HUES6 (cell line): Measurements from ENCODE around the gene VAT1.
A peak's percentile ranks its signal among the peaks of the same experiment; 100 is the strongest.
"Not testable (repeated sequence)": the region's sequence is repeated elsewhere in the genome, so short reads cannot be mapped to it uniquely, and the experiment has no call there.

Experiments used
- H3K27ac ChIP-seq: 2 replicates; pipeline ENCODE4 v1.7.0; 2013; ENCODE audit warnings: low read depth, mild to moderate bottlenecking, low read length, inconsistent platforms
- H3K27me3 ChIP-seq: 2 replicates; pipeline ENCODE4 v1.6.1; 2013; ENCODE audit warnings: low read length; ENCODE audit not compliant: control insufficient read depth, insufficient read depth
- H3K36me3 ChIP-seq: 2 replicates; pipeline ENCODE4 v1.6.1; 2013; ENCODE audit warnings: low read length; ENCODE audit not compliant: control insufficient read depth, insufficient read depth
- H3K4me1 ChIP-seq: 2 replicates; pipeline ENCODE4 v1.6.1; 2013; ENCODE audit warnings: low read length; ENCODE audit not compliant: control insufficient read depth, insufficient read depth
- H3K4me3 ChIP-seq: 2 replicates; pipeline ENCODE4 v1.5.1; 2013; ENCODE audit warnings: low read depth, low read length
- H3K9ac ChIP-seq: one replicate; pipeline ENCODE4 v1.6.1; 2013; ENCODE audit warnings: mild to moderate bottlenecking, low read length
- H3K9me3 ChIP-seq: 2 replicates; pipeline ENCODE4 v1.6.1; 2013; ENCODE audit warnings: low read depth, low read length; ENCODE audit not compliant: control insufficient read depth, insufficient read depth

Gene VAT1

GRCh38 chr17:42982266-42982665 lies 39.9 kb downstream of the VAT1 start:
- H3K36me3 ChIP-seq, result peaks cover 22% of the 10 kb centered on the region
- H3K4me1 ChIP-seq, result peaks cover 14% of the 10 kb centered on the region
- no peaks in the 10 kb centered on the region for H3K27me3 ChIP-seq
- H3K27ac ChIP-seq, result no peak overlapping the region
- no peaks in the 10 kb centered on the region for H3K9me3 ChIP-seq
- H3K4me3 ChIP-seq, result no peak overlapping the region
- no peak overlapping the region for H3K9ac ChIP-seq

GRCh38 chr17:42980766-42981397 lies 41.3 kb downstream of the VAT1 start:
- Histone ChIP-seq H3K4me1 (peaks cover 14% of the 10 kb centered on the region), H3K27ac (peak overlapping the region; percentile 90; the same call in 1 of the 2 replicates), H3K4me3 (peak overlapping the region; percentile 94), H3K9ac (peak overlapping the region; percentile 96), H3K9me3 (no peaks in the 10 kb centered on the region), H3K27me3 (no peaks in the 10 kb centered on the region), H3K36me3 (peaks cover 14% of the 10 kb centered on the region)

- Histone ChIP-seq H3K9ac (peak within 1 kb of the TSS; percentile 96), H3K27ac (peak within 1 kb of the TSS; percentile 90; the same call in 1 of the 2 replicates), H3K4me3 (peak within 1 kb of the TSS; percentile 94)
These were observed 41.9 kb downstream of the VAT1 start, which contains the start of gene RUNDC1 for GRCh38 chr17:42980274-42980765. TSS of gene RUNDC1 (plus strand) at chr17:42980565. CDS start at chr17:42980577, 12 bp downstream.

GRCh38 chr17:42979511-42980273 lies 42.5 kb downstream of the VAT1 start, which contains the start of gene PTGES3L:
TSS of gene PTGES3L (minus strand) at chr17:42980080. CDS start at chr17:42980053, 27 bp downstream.
- Histone ChIP-seq H3K9ac (peak within 1 kb of the TSS; percentile 96), H3K4me3 (peak within 1 kb of the TSS; percentile 94), H3K27me3 (no peaks in the 10 kb centered on the region), H3K27ac (peak within 1 kb of the TSS; percentile 90; the same call in 1 of the 2 replicates), H3K36me3 (peaks cover 4% of the 10 kb centered on the region), H3K4me1 (peaks cover 14% of the 10 kb centered on the region), H3K9me3 (no peaks in the 10 kb centered on the region)

More at GRCh38 chr17:42980274-42980765, 41.9 kb downstream of the VAT1 start, which contains the start of gene RUNDC1:
- Histone ChIP-seq H3K9me3 (no peaks in the 10 kb centered on the region), H3K36me3 (peaks cover 8% of the 10 kb centered on the region), H3K4me1 (peaks cover 14% of the 10 kb centered on the region), H3K27me3 (no peaks in the 10 kb centered on the region)

- H3K9ac ChIP-seq, H3K27ac ChIP-seq, H3K4me3 ChIP-seq, H3K4me1 ChIP-seq, H3K27me3 ChIP-seq, H3K36me3 ChIP-seq, H3K9me3 ChIP-seq: not testable (repeated sequence)
These were observed 46.5 kb downstream of the VAT1 start for GRCh38 chr17:42975701-42976100.

- Histone ChIP-seq H3K9ac (no peak overlapping the region), H3K9me3 (no peaks in the 10 kb centered on the region), H3K36me3 (no peaks in the 10 kb centered on the region), H3K4me3 (no peak overlapping the region), H3K4me1 (peaks cover 9% of the 10 kb centered on the region), H3K27me3 (no peaks in the 10 kb centered on the region), H3K27ac (no peak overlapping the region)
These were observed 46.9 kb downstream of the VAT1 start for GRCh38 chr17:42975265-42975664.

GRCh38 chr17:42973323-42973722 lies 48.9 kb downstream of the VAT1 start:
- not testable (repeated sequence) for H3K4me3 ChIP-seq, H3K9me3 ChIP-seq, H3K27ac ChIP-seq, H3K4me1 ChIP-seq, H3K9ac ChIP-seq, H3K36me3 ChIP-seq, H3K27me3 ChIP-seq

GRCh38 chr17:42971589-42971988 lies 50.6 kb downstream of the VAT1 start:
- Histone ChIP-seq H3K4me1 (no peaks in the 10 kb centered on the region), H3K36me3 (no peaks in the 10 kb centered on the region), H3K9ac (no peak overlapping the region), H3K27me3 (no peaks in the 10 kb centered on the region), H3K27ac (no peak overlapping the region), H3K4me3 (no peak overlapping the region), H3K9me3 (no peaks in the 10 kb centered on the region)

- H3K27ac ChIP-seq, result no peak overlapping the region; the same call in 1 of the 2 replicates
These were observed 53.1 kb downstream of the VAT1 start for GRCh38 chr17:42969001-42969581.

GRCh38 chr17:42967925-42968324 lies 54.3 kb downstream of the VAT1 start:
- Histone ChIP-seq H3K9ac (no peak overlapping the region), H3K4me1 (no peaks in the 10 kb centered on the region; the same call in 1 of the 2 replicates), H3K9me3 (no peaks in the 10 kb centered on the region), H3K36me3 (no peaks in the 10 kb centered on the region), H3K4me3 (no peak overlapping the region), H3K27me3 (no peaks in the 10 kb centered on the region), H3K27ac (no peak overlapping the region)

More at GRCh38 chr17:42969001-42969581, 53.1 kb downstream of the VAT1 start:
- Histone ChIP-seq H3K4me1 (no peaks in the 10 kb centered on the region), H3K36me3 (no peaks in the 10 kb centered on the region), H3K4me3 (no peak overlapping the region), H3K9me3 (no peaks in the 10 kb centered on the region), H3K27me3 (no peaks in the 10 kb centered on the region), H3K9ac (no peak overlapping the region)
